DND-41 (cell line): ENCODE results near the gene LMO7.

Experiments used
- ATAC-seq: fragments of 200-7000 bp; cut with Tn5 transposase; 3 replicates; pipeline ENCODE4 v1.9.1; 2021; ENCODE audit warnings: low read depth; ENCODE audit not compliant: insufficient read depth
- DNase-seq: peaks from one replicate; pipeline ENCODE4 v3.0.0-alpha.2; 2020
- H2AFZ ChIP-seq: 2 replicates; pipeline ENCODE4 v1.6.0; 2012; ENCODE audit warnings: low read depth, low read length
- H3K27ac ChIP-seq: 2 replicates; pipeline ENCODE4 v1.5.1; 2012; ENCODE audit warnings: low read length, inconsistent platforms
- H3K27me3 ChIP-seq: fragments of 200-600 bp; sonication (generic); 2 replicates; pipeline ENCODE4 v1.6.0; 2012; ENCODE audit warnings: low read length, mild to moderate bottlenecking, inconsistent platforms; ENCODE audit not compliant: insufficient read depth, poor library complexity
- H3K36me3 ChIP-seq: 2 replicates; pipeline ENCODE4 v1.5.1; 2012; ENCODE audit warnings: low read length, inconsistent platforms; ENCODE audit not compliant: insufficient read depth
- H3K4me1 ChIP-seq: 2 replicates; pipeline ENCODE4 v1.5.1; 2012; ENCODE audit warnings: mild to moderate bottlenecking, low read length; ENCODE audit not compliant: insufficient read depth
- H3K4me2 ChIP-seq: 2 replicates; pipeline ENCODE4 v1.6.0; 2012; ENCODE audit warnings: mild to moderate bottlenecking, moderate library complexity, low read length, inconsistent platforms; ENCODE audit not compliant: insufficient read depth
- H3K4me3 ChIP-seq, 2 experiments: fragments of 200-600 bp in 1 of 2; shearing (Covaris generic) in 1 of 2; 2 replicates each; pipeline ENCODE4 v1.5.1; 2012 to 2016; ENCODE audit warnings: inconsistent platforms in 2 of 2, low read length in 2 of 2, mild to moderate bottlenecking in 2 of 2, low read depth in 1 of 2, moderate library complexity in 1 of 2
- H3K79me2 ChIP-seq: 2 replicates; pipeline ENCODE4 v1.6.0; 2012; ENCODE audit warnings: low read length, inconsistent platforms; ENCODE audit not compliant: insufficient read depth
- H3K9ac ChIP-seq: 2 replicates; pipeline ENCODE4 v1.6.0; 2012; ENCODE audit warnings: low read depth, mild to moderate bottlenecking, inconsistent platforms, low read length, moderate library complexity
- H3K9me3 ChIP-seq: 2 replicates; pipeline ENCODE4 v1.5.1; 2012; ENCODE audit warnings: low read length, moderate library complexity, mild to moderate bottlenecking, inconsistent platforms; ENCODE audit not compliant: insufficient read depth, severe bottlenecking
- H4K20me1 ChIP-seq: 2 replicates; pipeline ENCODE4 v1.6.0; 2012; ENCODE audit warnings: low read length; ENCODE audit not compliant: insufficient read depth
- CTCF ChIP-seq: IDR thresholded peaks from 2 replicates; pipeline ENCODE4 v1.5.1; 2012; ENCODE audit warnings: borderline replicate concordance, low read length, moderate library complexity, mild to moderate bottlenecking; ENCODE audit not compliant: poor library complexity, severe bottlenecking; ENCODE audit errors: extremely low read depth
- EZH2 ChIP-seq: IDR thresholded peaks from 3 replicates; pipeline ENCODE4 v1.6.1; 2012; ENCODE audit warnings: borderline replicate concordance, low read depth, mild to moderate bottlenecking, moderate library complexity, low read length, inconsistent platforms; ENCODE audit not compliant: severe bottlenecking

The LMO7 gene

DNA sequence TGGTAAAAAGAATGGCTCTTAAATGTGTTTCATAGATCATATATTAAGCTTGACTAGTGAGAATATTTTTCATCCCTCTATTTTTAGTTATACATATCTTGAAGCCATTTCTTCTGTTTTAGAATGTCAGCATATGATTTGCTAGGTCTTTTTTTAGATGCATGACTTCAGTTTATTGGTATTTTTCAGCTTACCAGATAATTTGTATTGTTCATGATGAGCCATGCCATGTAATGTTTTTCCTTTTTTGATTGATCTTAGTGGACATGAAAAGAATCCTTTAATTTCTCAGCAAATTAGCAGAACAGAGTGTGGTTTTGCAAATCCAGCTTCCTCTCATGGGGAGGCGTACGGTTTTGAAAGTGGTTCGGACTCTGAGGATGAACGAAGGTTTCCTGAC, 168.5 kb downstream of the LMO7 start:
- no peaks in the 10 kb centered on the region; the same call in 1 of the 2 replicates for H3K36me3 ChIP-seq
- no peaks in the 10 kb centered on the region for H4K20me1 ChIP-seq
- H3K9ac ChIP-seq, result no peak overlapping the region
- no peaks in the 10 kb centered on the region for H3K9me3 ChIP-seq
- H3K4me1 ChIP-seq, result peaks cover 7% of the 10 kb centered on the region; the same call in 1 of the 2 replicates
- TF ChIP-seq CTCF, result no peak
- TF ChIP-seq EZH2, result no peak
- DNase-seq (no peak), ATAC-seq (no peak)
- H3K79me2 ChIP-seq, result no peaks in the 10 kb centered on the region
- H3K27me3 ChIP-seq, result no peaks in the 10 kb centered on the region
- H3K4me2 ChIP-seq, result no peak overlapping the region
- H2AFZ ChIP-seq, result no peak overlapping the region
- H3K4me3 ChIP-seq, result no peak overlapping the region
- H3K27ac ChIP-seq, result no peak overlapping the region

DNA sequence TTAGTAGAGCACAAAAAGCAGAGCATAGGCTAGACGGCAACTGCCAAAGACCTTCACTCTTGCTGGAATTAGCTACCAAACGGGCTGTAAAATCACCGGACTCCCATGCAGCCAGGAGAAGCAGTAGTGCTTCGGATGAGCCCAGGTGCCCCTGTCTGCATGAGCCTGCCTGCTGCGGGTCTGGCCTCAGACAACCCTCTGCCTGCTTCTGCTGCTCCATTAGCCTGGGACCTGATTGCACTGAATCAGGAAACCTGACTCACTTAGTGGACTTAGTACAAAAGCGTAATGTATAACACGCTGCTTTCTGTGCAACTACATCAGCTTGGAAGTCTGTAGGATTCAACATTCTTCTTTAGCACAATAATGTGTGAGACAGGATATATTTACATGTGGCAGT, 170.0 kb downstream of the LMO7 start:
- Histone ChIP-seq H4K20me1 (no peaks in the 10 kb centered on the region), H2AFZ (no peak overlapping the region), H3K9me3 (no peaks in the 10 kb centered on the region), H3K9ac (no peak overlapping the region), H3K79me2 (no peaks in the 10 kb centered on the region), H3K4me1 (peaks cover 7% of the 10 kb centered on the region; the same call in 1 of the 2 replicates), H3K27me3 (no peaks in the 10 kb centered on the region), H3K4me2 (no peak overlapping the region), H3K27ac (no peak overlapping the region), H3K36me3 (no peaks in the 10 kb centered on the region; the same call in 1 of the 2 replicates), H3K4me3 (no peak overlapping the region)
- DNase-seq, result no peak
- ATAC-seq, result no peak
- no peak for TF ChIP-seq EZH2
- TF ChIP-seq CTCF, result no peak

GRCh38 chr13:75811361-75811760, 175.2 kb downstream of the LMO7 start:
- no peaks in the 10 kb centered on the region for H3K79me2 ChIP-seq
- no peaks in the 10 kb centered on the region for H3K4me1 ChIP-seq
- no peaks in the 10 kb centered on the region for H3K27me3 ChIP-seq
- H4K20me1 ChIP-seq, result no peaks in the 10 kb centered on the region
- H2AFZ ChIP-seq, result no peak overlapping the region
- no peaks in the 10 kb centered on the region for H3K9me3 ChIP-seq
- TF ChIP-seq CTCF, result no peak
- no peak for TF ChIP-seq EZH2
- no peak overlapping the region for H3K27ac ChIP-seq
- H3K4me3 ChIP-seq, result no peak overlapping the region
- ATAC-seq (no peak), DNase-seq (no peak)
- no peaks in the 10 kb centered on the region for H3K36me3 ChIP-seq
- H3K4me2 ChIP-seq, result no peak overlapping the region
- H3K9ac ChIP-seq, result no peak overlapping the region

DNA sequence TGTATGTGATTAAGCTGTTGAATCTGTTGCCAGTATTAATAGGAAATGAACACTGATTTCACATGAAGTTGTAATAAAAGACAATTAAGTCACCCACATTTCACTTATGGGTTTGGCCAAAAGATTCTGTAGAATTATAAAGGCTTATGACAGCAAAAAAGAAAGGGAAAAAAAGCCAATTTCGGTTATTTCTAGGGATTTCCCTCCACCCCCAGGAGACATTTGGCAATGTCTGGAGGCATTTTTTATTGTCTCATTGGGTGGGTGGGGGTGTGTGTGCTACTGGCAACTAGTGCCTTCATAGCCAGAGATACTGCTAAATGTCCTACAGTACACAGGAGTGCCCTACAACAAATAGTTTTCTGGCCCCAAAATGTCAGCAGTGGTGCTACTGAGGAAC, 175.7 kb downstream of the LMO7 start:
- no peak for ATAC-seq
- Histone ChIP-seq H3K4me1 (no peaks in the 10 kb centered on the region), H3K27ac (no peak overlapping the region), H3K79me2 (no peaks in the 10 kb centered on the region), H2AFZ (no peak overlapping the region), H3K9me3 (no peaks in the 10 kb centered on the region), H3K9ac (no peak overlapping the region), H3K36me3 (no peaks in the 10 kb centered on the region), H4K20me1 (no peaks in the 10 kb centered on the region), H3K27me3 (no peaks in the 10 kb centered on the region), H3K4me2 (no peak overlapping the region), H3K4me3 (no peak overlapping the region)
- no peak for DNase-seq
- TF ChIP-seq CTCF (no peak), EZH2 (no peak)
